DND-41 (cell line): ENCODE data around the gene SLC5A5.

ENCODE experiments used
- ATAC-seq: fragments of 200-7000 bp; cut with Tn5 transposase; 3 replicates; pipeline ENCODE4 v1.9.1; 2021; ENCODE audit warnings: low read depth; ENCODE audit not compliant: insufficient read depth
- DNase-seq: peaks from one replicate; pipeline ENCODE4 v3.0.0-alpha.2; 2020
- H2AFZ ChIP-seq: 2 replicates; pipeline ENCODE4 v1.6.0; 2012; ENCODE audit warnings: low read depth, low read length
- H3K27ac ChIP-seq: 2 replicates; pipeline ENCODE4 v1.5.1; 2012; ENCODE audit warnings: low read length, inconsistent platforms
- H3K27me3 ChIP-seq: fragments of 200-600 bp; sonication (generic); 2 replicates; pipeline ENCODE4 v1.6.0; 2012; ENCODE audit warnings: low read length, mild to moderate bottlenecking, inconsistent platforms; ENCODE audit not compliant: insufficient read depth, poor library complexity
- H3K36me3 ChIP-seq: 2 replicates; pipeline ENCODE4 v1.5.1; 2012; ENCODE audit warnings: low read length, inconsistent platforms; ENCODE audit not compliant: insufficient read depth
- H3K4me1 ChIP-seq: 2 replicates; pipeline ENCODE4 v1.5.1; 2012; ENCODE audit warnings: mild to moderate bottlenecking, low read length; ENCODE audit not compliant: insufficient read depth
- H3K4me2 ChIP-seq: 2 replicates; pipeline ENCODE4 v1.6.0; 2012; ENCODE audit warnings: mild to moderate bottlenecking, moderate library complexity, low read length, inconsistent platforms; ENCODE audit not compliant: insufficient read depth
- H3K4me3 ChIP-seq, 2 experiments: fragments of 200-600 bp in 1 of 2; shearing (Covaris generic) in 1 of 2; 2 replicates each; pipeline ENCODE4 v1.5.1; 2012 to 2016; ENCODE audit warnings: inconsistent platforms in 2 of 2, low read length in 2 of 2, mild to moderate bottlenecking in 2 of 2, low read depth in 1 of 2, moderate library complexity in 1 of 2
- H3K79me2 ChIP-seq: 2 replicates; pipeline ENCODE4 v1.6.0; 2012; ENCODE audit warnings: low read length, inconsistent platforms; ENCODE audit not compliant: insufficient read depth
- H3K9ac ChIP-seq: 2 replicates; pipeline ENCODE4 v1.6.0; 2012; ENCODE audit warnings: low read depth, mild to moderate bottlenecking, inconsistent platforms, low read length, moderate library complexity
- H3K9me3 ChIP-seq: 2 replicates; pipeline ENCODE4 v1.5.1; 2012; ENCODE audit warnings: low read length, moderate library complexity, mild to moderate bottlenecking, inconsistent platforms; ENCODE audit not compliant: insufficient read depth, severe bottlenecking
- H4K20me1 ChIP-seq: 2 replicates; pipeline ENCODE4 v1.6.0; 2012; ENCODE audit warnings: low read length; ENCODE audit not compliant: insufficient read depth
- CTCF ChIP-seq: IDR thresholded peaks from 2 replicates; pipeline ENCODE4 v1.5.1; 2012; ENCODE audit warnings: borderline replicate concordance, low read length, moderate library complexity, mild to moderate bottlenecking; ENCODE audit not compliant: poor library complexity, severe bottlenecking; ENCODE audit errors: extremely low read depth
- EZH2 ChIP-seq: IDR thresholded peaks from 3 replicates; pipeline ENCODE4 v1.6.1; 2012; ENCODE audit warnings: borderline replicate concordance, low read depth, mild to moderate bottlenecking, moderate library complexity, low read length, inconsistent platforms; ENCODE audit not compliant: severe bottlenecking

SLC5A5 gene

DNA sequence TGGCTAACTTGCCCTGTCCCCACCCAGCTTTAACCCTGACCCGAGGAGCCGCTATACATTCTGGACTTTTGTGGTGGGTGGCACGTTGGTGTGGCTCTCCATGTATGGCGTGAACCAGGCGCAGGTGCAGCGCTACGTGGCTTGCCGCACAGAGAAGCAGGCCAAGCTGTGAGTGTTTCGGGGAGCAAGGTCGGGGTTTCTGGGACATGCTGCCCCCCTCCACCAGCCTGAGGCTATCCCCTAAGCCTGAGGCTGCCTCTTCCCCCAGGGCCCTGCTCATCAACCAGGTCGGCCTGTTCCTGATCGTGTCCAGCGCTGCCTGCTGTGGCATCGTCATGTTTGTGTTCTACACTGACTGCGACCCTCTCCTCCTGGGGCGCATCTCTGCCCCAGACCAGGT is 6.0 kb downstream of the SLC5A5 start:
- no peak overlapping the region for H2AFZ ChIP-seq
- H3K4me1 ChIP-seq, result no peaks in the 10 kb centered on the region
- H3K4me2 ChIP-seq, result no peak overlapping the region
- H3K4me3 ChIP-seq, result no peak overlapping the region
- no peaks in the 10 kb centered on the region for H3K79me2 ChIP-seq
- DNase-seq (no peak), ATAC-seq (no peak)
- no peaks in the 10 kb centered on the region for H3K36me3 ChIP-seq
- H3K27ac ChIP-seq, result no peak overlapping the region
- no peak overlapping the region for H3K9ac ChIP-seq
- H3K9me3 ChIP-seq, result no peaks in the 10 kb centered on the region
- H4K20me1 ChIP-seq, result no peaks in the 10 kb centered on the region
- TF ChIP-seq CTCF (no peak), EZH2 (no peak)
- H3K27me3 ChIP-seq, result peaks cover 2% of the 10 kb centered on the region

DNA sequence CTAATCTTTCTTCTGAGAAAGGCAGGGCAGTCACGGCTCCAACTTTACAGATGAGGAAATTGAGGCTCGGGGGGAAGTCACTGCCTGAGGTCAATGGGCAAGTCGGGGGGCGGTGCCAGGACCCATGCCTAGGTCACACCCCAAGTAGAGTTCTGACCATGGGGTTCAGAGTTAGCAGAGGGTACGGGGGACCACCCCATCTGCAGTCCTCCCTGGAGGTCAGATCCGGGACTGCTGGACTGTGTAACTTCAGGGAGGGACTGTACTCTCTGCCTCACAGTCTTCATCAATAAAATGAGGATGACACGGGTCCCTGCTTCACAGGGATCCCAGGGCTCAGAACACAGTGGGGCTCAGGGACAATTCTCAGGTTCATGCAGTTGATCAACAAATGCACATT is 7.7 kb downstream of the SLC5A5 start:
- no peak overlapping the region for H2AFZ ChIP-seq
- ATAC-seq, result no peak

DNA sequence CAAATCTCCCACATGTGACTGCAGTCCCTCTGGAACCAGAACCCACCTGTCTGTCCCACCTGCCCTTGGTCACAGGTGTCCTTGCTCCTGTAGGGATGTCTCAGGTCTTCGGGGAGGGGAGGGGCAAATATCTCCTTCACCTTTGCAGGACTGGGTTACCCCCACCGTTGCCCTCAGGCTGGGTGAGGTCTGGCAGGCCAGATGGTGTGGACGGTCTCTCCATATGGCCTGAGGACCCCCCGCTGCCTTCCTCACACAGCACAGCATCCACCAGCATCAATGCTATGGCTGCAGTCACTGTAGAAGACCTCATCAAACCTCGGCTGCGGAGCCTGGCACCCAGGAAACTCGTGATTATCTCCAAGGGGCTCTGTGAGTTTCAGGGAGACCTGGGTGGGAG is 10.0 kb downstream of the SLC5A5 start:
- no peak for DNase-seq
- Histone ChIP-seq H3K27ac (no peak overlapping the region), H3K79me2 (no peaks in the 10 kb centered on the region), H3K36me3 (no peaks in the 10 kb centered on the region), H3K4me3 (no peak overlapping the region), H3K9ac (no peak overlapping the region), H2AFZ (no peak overlapping the region), H3K4me2 (no peak overlapping the region), H4K20me1 (no peaks in the 10 kb centered on the region), H3K9me3 (no peaks in the 10 kb centered on the region), H3K4me1 (no peaks in the 10 kb centered on the region), H3K27me3 (peaks cover 2% of the 10 kb centered on the region)
- TF ChIP-seq EZH2 (no peak), CTCF (no peak)
- ATAC-seq, result no peak

More for the DNA sequence above, 7.7 kb downstream of the SLC5A5 start:
- no peak for DNase-seq
- no peak for TF ChIP-seq CTCF
- no peak for TF ChIP-seq EZH2
- no peak overlapping the region for H3K4me3 ChIP-seq
- H3K9ac ChIP-seq, result no peak overlapping the region
- H3K79me2 ChIP-seq, result no peaks in the 10 kb centered on the region
- H3K4me2 ChIP-seq, result no peak overlapping the region
- no peaks in the 10 kb centered on the region for H3K36me3 ChIP-seq
- no peaks in the 10 kb centered on the region for H3K9me3 ChIP-seq
- H3K27ac ChIP-seq, result no peak overlapping the region
- H4K20me1 ChIP-seq, result no peaks in the 10 kb centered on the region
- H3K4me1 ChIP-seq, result no peaks in the 10 kb centered on the region
- H3K27me3 ChIP-seq, result peaks cover 2% of the 10 kb centered on the region

DNA sequence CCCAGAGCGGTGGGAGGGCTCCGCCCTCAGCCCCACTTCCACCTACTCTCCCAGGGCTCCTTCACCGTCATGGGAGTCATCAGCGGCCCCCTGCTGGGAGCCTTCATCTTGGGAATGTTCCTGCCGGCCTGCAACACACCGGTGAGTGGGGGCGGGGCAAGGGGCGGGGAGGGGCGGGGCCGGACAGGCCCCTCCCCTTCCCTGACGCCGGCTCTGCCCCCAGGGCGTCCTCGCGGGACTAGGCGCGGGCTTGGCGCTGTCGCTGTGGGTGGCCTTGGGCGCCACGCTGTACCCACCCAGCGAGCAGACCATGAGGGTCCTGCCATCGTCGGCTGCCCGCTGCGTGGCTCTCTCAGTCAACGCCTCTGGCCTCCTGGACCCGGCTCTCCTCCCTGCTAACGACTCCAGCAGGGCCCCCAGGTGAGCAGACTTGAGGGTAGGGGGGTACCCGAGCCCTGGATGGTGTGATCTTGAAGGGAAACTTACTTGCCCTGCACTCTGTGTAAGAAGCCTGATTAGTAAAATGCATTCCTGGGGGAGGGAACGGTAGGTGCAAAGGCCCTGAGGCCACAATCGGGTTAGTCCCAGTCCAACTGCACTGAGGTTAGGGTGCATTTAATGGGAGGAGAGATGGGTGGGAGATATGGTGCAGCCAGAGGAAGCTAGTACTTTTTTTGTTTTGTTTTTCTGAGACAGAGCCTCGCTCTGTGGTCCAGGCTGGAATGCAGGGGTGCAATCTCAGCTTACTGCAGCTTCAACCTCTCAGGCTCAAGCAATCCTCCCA is 12.1 kb downstream of the SLC5A5 start:
- Histone ChIP-seq H3K4me2 (no peak overlapping the region), H3K27me3 (peaks cover 2% of the 10 kb centered on the region), H3K9me3 (no peaks in the 10 kb centered on the region), H2AFZ (no peak overlapping the region), H3K4me1 (no peaks in the 10 kb centered on the region), H4K20me1 (no peaks in the 10 kb centered on the region), H3K4me3 (no peak overlapping the region), H3K9ac (no peak overlapping the region), H3K27ac (no peak overlapping the region), H3K79me2 (no peaks in the 10 kb centered on the region), H3K36me3 (no peaks in the 10 kb centered on the region)
- DNase-seq (no peak), ATAC-seq (no peak)
- no peak for TF ChIP-seq CTCF
